Measurements from ENCODE around the gene DMBT1.

The DMBT1 gene

DNA sequence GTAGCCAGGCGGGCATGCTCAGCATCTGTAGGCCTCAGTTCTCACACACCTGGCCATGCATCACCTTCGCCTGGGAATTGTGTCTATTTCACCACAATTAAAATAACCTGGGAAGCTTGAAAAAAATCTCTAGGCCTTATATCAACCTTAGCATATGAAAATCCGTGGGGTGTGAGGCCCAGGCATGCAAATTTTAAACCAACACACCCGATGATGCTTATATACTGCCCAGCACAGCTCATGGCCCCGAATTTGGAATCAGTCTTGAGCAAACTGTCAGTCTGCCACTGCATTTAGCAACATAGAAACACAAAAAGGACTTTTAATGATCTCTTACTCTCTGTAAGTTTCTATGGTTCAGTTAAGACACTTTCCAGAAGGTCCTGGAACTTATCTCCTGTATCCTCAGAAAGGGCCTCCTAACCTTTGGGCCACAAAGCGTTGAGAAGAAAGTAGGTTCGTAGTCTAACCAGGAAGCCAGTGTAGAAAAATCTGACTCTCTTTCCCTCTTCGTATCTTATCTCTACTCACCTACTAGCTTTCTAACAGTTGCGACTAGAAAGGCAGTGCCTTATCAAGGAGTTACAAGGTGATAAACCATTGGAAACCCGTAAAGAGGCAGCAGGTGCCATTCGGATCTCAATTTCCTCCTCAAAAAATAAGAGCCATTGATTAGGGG lies 12.0 kb upstream of the DMBT1 start:
- TF ChIP-seq, protein P1, sequence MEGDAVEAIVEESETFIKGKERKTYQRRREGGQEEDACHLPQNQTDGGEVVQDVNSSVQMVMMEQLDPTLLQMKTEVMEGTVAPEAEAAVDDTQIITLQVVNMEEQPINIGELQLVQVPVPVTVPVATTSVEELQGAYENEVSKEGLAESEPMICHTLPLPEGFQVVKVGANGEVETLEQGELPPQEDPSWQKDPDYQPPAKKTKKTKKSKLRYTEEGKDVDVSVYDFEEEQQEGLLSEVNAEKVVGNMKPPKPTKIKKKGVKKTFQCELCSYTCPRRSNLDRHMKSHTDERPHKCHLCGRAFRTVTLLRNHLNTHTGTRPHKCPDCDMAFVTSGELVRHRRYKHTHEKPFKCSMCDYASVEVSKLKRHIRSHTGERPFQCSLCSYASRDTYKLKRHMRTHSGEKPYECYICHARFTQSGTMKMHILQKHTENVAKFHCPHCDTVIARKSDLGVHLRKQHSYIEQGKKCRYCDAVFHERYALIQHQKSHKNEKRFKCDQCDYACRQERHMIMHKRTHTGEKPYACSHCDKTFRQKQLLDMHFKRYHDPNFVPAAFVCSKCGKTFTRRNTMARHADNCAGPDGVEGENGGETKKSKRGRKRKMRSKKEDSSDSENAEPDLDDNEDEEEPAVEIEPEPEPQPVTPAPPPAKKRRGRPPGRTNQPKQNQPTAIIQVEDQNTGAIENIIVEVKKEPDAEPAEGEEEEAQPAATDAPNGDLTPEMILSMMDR (IDR thresholded peaks at IDR 0.05; ENCODE audit: extremely low read depth, missing control alignments): no peak
- DNase-seq (ENCODE audit: low spot score): no peak

DNA sequence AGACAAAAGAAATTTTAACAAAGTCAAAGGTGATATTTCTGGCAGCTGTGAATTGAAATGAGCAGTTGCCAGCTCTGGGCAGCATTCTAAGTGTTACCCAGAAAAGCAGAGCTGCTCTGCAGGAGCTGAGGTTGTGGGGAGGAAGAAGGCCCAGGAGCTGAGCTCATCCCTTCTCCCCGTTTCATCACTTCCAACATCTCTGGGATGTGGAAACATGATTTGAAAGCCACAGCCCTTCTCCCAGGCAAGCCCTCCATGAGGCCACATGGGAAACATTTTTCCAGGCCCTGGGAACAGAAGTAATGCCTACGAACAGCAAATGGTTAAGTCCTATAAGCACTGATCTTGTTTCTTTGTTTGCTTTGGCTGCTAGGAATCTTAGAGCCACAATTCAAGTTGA lies 10.9 kb upstream of the DMBT1 start:
- TF ChIP-seq, protein P1 (IDR thresholded peaks at IDR 0.05; ENCODE audit: extremely low read depth, missing control alignments): no peak
- no peak for DNase-seq (ENCODE audit: low spot score)

DNA sequence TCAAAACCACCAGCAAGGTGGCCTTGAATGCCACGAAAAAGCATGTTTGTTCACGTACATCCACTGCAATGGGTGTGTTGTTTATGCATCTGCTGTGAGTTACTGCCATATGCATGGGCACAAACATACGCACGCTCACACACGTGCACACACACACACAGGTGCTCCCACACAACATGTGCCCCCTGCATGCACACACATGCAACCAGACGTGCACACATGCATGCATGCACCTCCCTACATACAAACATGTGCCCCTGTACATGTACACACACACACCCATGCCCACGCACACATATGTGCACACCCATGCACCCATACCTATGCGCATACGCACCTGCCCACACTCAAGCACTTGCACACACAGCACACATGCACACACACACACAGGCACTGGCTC lies 10.1 kb upstream of the DMBT1 start:
- TF ChIP-seq, protein P1 (IDR thresholded peaks at IDR 0.05; ENCODE audit: extremely low read depth, missing control alignments): no peak

DNA sequence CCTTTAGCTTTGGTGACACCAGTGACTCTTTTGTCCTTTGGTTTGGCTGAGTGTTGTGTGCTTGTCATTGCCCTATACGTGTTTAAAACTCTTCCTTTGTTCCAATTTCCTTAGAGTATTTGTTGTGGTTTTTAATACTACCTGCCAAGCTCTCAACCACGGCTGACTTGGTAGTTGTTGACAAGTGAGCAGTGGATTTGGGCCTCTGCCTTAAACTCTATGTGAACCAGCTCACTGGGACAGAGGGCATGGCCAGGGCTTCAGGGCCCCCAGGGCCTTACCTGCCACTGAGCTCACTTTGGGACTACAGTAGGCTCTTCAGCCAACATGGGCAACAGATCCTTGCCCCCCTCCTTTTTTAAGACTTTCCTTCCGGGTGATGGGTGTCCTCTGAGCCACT lies 9.6 kb upstream of the DMBT1 start:
- no peak for DNase-seq (ENCODE audit: low spot score)
- TF ChIP-seq, protein P1 (IDR thresholded peaks at IDR 0.05; ENCODE audit: extremely low read depth, missing control alignments): no peak

More for the DNA sequence above, 10.1 kb upstream of the DMBT1 start:
- no peak for DNase-seq (ENCODE audit: low spot score)

DNA sequence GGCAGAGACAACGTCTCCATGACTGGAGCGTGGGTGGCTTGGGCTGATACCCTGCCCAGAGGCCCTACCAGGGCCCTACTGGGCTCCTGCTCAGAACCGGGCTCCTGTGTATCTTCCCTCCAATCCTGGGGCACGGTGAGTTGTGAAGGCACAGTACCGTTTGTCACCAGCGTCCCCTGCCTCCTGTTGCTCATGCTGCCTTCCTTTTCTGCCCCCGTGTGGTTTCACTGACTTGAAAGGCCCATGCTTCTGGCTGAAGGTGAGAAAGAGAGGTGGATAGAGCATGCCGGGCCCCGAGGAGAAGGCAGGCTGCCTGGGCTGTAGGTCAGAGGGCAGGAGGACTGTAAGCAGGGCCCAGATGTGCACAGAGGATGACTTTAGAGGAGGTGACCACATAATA lies 9.1 kb upstream of the DMBT1 start:
- DNase-seq (ENCODE audit: low spot score): no peak
- TF ChIP-seq, protein P1 (IDR thresholded peaks at IDR 0.05; ENCODE audit: extremely low read depth, missing control alignments): no peak

DNA sequence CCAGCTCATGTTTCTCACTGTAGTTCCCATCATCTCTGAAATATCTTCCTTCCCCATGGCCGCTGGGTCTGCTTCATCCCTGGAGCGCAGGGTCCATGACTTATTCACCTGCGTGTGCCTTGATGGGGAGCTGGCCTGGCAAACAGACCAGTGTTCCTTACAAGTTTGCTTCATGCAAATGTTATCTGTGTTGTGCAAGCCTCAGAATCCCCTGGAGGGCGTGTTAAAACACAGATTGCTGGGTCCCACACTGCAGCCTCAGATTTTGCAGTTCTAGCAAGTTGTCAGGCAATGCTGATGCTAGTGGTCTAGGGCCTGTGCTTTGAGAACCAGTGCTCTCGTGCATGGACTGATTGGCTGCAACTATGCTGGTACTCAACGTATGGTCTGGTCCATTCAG lies 7.2 kb upstream of the DMBT1 start:
- DNase-seq (ENCODE audit: low spot score): no peak
- TF ChIP-seq, protein P1 (IDR thresholded peaks at IDR 0.05; ENCODE audit: extremely low read depth, missing control alignments): no peak

DNA sequence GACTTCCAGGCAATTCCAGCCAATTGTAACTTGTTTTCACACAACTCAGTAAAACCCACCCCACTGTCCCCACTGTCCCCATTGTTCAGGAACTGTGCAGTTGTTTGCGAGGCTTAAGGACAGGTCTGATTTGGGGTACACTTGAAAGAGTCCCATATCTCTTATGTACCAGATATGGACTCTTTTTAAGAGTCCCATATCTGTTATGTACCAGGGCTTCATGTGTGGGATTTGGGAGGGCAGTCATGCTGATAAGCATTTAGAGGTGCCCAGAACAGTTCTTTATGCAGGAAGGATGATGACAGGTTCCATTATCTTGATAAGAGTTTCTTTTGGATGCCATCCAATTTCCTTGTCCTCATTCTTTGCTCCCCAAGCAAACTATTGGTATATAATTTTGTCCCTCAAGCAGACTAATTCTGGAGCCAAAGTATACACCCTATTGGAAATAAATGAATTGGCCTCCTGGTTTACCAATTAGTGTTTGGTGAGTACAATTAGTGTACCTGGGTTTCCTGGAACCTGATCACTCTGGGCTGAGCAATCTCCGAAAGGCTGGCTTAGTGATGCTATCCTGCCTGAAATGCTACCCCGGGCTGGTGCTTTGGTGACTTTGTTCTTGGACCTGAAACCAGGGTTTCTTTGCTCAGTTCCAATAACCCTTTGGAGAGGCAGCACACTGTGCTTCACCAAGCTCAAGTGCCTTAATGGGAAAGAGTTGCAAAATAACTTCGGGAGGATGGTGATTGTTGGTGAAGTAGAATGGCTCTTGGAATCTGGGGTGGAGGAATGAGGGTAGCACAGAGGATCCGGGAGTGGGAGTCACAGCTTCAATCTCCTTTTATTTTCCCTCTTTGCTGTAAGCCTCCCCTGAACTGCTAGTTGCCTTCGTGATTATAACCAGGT lies 6.2 kb upstream of the DMBT1 start:
- no peak for DNase-seq (ENCODE audit: low spot score)
- TF ChIP-seq, protein P1 (IDR thresholded peaks at IDR 0.05; ENCODE audit: extremely low read depth, missing control alignments): no peak

All from GM20000 (cell line).